HG02938 (cell line): Measurements from ENCODE around the gene CPSF7.
"Not testable (repeated sequence)": the region's sequence is repeated elsewhere in the genome, so short reads cannot be mapped to it uniquely, and the experiment has no call there.

Source experiments
- ATAC-seq: cut with Tn5 transposase; IDR thresholded peaks from one replicate; pipeline ENCODE4 v1.9.1; 2021; ENCODE audit warnings: mild to moderate bottlenecking, moderate library complexity; ENCODE audit not compliant: unreplicated experiment

Gene CPSF7, protein sequence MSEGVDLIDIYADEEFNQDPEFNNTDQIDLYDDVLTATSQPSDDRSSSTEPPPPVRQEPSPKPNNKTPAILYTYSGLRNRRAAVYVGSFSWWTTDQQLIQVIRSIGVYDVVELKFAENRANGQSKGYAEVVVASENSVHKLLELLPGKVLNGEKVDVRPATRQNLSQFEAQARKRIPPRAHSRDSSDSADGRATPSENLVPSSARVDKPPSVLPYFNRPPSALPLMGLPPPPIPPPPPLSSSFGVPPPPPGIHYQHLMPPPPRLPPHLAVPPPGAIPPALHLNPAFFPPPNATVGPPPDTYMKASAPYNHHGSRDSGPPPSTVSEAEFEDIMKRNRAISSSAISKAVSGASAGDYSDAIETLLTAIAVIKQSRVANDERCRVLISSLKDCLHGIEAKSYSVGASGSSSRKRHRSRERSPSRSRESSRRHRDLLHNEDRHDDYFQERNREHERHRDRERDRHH

DNA sequence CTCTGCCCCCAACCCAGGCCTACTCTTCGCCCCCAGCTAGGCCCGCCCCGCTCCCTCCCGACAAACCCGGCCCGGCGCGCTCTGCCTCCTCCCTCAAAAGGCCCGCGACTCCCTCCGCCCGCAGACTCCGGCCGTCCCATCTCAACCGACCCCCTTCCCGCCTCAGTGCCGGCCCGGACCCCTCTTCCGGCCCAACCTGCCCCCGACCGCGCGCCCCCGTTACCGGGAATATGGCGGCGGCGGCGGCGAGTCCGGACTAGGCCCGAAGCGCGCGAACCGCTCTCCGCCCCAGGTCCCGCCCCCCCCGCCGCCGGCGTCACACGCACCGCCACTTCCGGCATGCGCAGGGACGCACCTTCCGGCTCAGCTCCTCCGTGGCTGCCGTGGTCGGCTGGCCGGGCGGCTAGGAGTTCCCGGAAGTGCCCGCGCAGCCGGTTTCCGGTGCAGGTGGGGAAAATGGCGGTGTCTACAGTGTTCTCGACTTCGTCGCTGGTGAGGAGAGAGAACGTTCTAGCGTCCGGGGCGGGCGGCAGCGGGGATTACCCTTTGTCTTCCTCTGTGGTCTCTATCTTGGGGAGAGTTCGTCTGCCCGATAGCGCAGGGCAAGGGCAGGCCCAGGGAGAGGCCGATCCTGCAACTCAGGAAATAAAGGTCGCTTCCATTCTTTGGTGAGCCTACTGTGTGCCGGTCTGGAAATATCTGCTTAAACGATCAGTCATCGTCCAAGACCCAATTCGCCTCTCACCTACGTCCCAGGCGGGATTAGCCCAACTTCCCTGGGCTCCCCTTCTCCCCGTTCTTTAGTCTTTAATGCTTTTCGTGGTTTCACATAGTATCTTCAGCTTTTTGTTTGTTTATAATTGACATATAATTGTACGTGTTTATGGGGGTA is at the start of gene CPSF7, which contains the start of gene SDHAF2:
TSS of gene CPSF7 (minus strand) at position 285 of the 892 bp plus-strand sequence. CDS start 740 bp downstream, outside the sequence.
TSS of gene SDHAF2 (plus strand) at position 434 of the 892 bp plus-strand sequence. CDS start at position 457, 23 bp downstream.
- peak; percentile 89 for ATAC-seq

DNA sequence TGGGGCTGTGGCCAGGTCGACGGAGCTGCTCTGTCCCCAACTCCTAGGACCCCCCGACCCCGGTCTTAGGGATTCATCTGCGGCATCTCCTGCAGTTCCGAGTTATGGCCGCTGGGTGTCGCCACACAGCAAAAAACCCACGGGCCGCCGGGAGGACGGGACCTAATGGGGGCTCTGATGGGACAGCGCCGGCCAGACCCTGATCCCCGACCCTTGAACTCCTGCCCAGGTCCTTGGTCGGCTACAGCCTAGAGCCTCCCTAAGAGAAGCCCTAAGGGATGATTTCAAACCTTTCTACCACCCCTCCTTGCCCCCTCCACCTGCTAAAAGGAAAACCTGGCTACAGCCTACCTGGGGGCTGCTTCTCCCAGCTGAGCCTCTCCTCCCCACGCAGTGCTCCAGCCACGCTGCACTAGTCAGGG is 48.0 kb upstream of the CPSF7 start:
- ATAC-seq: no peak

DNA sequence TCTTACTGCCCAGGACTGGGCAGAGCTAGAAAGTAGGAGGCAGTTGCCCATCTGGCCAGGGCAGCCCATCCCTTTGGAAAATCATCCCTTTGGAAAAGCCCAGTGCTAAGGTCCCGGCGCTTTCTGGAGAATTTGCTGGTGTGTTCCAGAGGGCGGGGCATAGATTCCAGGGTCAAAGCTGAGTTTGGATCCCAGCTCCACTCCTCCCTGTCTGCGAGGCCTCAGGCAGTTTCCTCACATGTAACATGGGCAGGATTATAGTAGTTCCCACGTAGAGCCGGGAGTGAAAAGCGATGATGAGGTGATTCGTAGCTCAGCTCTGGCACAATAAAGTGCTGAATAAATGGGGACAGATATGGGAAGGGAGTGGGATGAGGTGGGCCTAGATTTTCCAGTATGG is 47.4 kb upstream of the CPSF7 start:
- no peak for ATAC-seq

DNA sequence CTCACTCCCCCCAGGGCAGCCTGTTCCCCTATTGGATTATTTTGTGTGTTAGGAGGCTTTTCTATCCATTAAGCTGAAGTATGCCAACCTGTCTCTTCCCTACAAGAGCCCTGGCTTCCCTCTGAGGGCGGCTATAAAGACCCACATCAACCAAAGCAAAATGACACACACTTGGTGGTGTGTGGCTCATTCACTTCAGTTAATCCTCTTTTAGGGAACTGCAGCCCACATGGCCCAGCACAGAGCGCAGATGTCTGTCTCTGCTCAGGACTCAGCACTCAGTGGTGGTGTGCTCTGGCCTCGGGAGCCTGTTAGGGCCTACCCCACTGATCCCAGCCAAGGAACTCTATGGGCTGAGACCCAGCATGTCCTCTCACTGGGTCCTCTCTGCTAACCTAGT is 46.6 kb upstream of the CPSF7 start:
- no peak for ATAC-seq

DNA sequence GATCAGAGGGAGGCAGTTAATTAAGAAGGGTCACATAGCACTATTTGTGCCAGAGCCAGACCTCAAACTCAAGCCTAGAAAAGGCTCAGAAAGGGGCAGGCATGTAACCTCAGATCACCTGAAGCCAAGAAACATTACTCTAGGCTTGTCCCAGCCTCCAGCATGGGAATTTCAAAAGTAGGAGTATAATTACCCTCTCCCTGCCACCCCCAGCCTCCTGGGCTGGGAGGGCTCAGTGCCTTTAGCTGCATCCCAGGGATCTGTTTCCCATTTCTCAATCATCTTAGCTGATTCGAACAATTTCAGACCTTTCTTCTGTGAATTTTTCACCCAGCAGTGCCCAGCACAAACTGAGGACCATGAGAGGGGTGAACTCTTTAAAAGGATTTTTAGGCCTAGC is 45.7 kb upstream of the CPSF7 start:
- no peak for ATAC-seq

DNA sequence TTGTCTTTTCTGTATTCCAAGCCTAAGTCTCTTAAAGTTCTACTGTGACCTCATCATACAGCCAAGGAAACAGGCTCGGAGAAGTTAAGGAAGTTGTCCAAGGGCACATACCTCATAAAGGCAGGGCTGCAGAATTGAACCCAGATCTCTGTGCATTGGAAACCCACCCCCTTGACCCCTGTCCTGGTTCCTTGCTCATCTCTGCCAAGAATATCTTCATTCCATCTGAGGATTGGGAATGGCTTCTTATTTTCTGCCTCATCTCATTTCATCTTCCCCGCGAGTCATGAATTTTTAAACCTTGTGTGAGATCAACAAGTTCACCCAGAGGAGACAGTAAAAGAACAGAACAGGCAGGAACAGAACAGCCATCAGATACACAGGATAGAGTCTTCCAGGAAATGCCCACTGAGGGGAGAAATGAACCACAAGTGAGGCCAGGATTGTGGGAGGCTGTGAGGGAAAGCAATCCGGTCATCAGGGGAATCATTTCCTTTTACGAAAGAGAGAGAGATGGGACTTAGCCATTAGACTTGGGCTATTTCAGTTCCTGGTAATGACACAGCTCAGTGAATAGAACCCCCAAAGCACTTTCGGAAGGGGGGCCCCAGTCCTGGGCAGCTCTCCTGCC is 44.4 kb upstream of the CPSF7 start:
- ATAC-seq: no peak

DNA sequence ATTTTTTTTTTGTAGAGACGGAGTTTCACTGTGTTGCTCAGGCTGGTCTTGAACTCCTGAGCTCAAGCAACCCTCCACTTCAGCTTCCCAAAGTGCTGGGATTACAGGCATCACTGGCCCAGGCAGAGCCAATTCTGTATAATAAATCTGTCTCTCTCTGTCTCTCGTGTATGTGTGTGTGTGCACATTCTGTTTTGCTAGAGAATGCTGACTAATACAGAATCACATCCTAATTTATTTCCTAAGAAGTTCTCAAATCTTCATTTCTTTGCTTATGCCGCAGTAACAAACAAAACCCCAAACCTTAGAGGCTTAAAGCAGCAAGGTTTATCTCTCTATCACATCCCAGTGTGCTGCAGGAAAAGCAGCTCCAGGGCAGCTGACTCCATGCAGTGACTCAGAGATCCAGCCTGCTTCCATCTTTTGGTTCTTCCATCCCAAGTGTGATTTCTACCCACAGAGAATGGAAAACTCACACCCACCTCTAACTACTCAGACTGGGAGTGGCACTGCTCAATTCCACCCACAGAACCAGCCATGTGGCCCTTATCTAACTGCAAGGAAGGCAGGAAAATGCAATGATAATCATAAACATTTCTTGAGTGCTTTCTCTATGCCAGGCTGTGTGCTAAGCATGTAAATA is 43.7 kb upstream of the CPSF7 start:
- no peak for ATAC-seq

DNA sequence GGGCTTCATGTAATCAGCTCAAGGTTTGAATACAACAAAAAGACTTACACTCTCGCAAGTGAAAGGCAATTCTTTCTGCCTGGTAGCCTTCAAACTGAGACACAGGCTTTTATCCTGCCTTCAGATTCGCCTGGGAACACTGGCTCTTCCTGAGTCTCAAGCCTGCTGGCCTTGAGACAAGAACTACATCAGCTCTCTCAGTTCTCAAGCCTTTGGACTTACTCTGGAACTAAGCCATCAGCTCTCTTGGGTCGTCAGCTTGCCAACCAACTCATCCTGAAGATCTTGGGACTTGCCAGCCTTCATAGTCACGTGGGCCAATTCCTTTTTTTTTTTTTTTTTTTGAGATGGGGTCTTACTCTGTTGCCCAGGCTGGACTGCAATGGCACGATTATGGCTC is 43.1 kb upstream of the CPSF7 start:
- no peak for ATAC-seq

DNA sequence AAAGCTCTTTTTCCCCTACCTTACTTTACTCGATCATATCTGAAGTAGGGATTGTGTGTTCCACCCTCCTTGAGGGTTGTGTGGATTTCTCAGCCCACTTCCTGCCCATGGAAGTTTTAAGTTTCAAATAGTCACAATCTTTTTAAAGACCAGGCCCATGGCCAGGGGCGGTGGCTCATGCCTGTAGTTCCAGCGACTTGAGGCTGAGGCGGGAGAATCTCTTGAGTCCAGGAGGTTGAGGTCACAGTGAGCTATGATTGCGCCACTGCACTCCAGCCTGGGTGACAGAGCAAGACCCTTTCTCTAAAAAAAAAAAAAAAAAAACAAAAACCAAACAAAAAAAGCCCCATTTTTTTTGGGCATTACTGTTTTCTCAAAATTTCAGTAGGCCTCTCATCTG is 42.5 kb upstream of the CPSF7 start:
- no peak for ATAC-seq

DNA sequence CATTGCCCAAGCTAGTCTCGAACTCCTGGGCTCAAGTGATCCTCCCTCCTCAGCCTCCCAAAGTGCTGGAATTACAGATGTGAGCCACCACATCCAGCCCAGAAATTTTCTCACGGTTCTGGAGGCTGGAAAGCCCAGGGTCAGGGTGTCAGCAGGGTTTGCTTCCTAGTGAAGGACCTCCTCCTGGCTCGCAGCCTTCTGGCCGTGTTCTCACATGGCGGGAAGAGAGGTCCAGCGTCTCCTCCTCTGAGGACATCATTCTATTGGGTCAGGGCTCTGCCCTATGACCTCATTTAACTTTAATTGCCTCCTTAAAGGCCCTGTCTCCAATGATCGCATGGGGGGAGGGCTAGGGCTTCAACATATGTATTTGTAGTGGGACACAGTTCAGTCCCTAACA is 38.2 kb upstream of the CPSF7 start:
- ATAC-seq: no peak

DNA sequence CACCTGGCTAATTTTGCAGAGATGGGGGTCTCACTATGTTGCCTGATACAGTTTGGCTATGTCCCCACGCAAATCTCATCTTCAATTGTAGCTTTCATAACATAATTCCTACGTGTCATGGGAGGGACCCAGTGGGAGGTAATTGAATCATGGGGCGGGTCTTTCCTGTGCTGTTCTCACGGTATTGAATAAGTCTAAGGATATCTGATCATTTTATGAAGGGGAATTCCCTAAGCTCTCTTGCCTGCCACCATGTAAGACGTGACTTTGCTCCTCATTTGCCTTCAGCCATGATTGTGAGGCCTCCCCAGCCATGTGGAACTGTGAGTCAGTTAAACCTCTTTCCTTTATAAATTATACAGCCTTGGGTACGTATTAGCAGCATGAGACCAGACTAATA is 37.8 kb upstream of the CPSF7 start:
- not testable (repeated sequence) for ATAC-seq

DNA sequence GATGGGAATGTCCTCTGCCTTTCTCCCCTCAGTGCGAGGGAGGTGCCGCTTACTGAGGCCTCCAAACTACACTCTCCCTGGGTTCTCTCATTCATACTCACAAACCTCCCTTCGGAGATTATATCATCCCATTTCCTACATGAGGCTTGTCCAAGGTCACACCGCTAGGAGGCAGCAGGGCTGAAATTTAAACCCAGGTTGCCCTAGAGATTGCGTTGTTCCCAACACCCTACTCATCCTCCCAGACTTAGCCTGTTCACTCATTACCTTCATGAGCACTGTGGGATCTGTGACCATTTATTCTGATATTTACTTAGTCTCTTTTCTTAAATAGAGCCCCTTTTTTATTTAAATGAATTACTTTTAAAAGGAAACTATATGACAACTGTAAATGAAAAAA is 31.2 kb upstream of the CPSF7 start:
- no peak for ATAC-seq

DNA sequence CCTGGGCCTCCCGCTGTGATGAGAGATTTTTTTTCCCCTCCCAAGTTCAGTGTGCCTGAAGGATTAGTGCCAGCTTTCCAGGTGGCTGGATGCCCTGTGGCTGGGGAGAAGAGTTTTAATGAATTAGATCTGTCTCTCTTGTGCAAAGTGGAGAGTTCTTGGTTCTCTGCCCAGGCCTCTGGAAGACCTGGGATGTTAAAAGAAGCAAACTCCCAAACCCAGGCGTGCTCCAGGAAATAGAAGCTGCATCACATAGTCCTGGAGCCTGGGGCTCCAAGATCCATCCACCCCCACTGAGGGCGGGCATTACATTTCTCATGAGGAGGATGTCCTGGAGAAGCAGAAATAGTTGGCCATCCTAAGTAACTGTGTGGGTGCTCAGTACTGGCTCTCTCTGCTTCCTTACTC is 30.7 kb upstream of the CPSF7 start:
- no peak for ATAC-seq

DNA sequence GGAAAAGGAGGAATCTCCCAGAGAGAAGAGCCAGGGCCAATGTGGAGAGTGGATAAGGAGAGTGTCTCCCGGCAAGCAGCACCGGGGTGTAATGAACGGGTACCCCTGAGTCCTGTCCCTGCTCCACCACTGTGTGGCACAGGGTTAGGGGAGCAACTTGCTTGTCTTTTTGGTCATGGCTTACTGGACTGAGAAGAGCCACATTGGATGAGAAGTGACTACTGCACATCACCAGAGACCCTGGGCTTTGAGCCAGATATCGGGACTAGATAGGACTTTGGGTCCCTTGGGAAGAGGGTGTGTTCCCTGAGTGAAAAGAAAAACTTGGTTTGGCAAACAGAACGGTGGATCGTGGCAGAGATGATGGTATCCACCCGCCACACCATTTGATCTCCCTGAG is 24.7 kb upstream of the CPSF7 start:
- no peak for ATAC-seq

DNA sequence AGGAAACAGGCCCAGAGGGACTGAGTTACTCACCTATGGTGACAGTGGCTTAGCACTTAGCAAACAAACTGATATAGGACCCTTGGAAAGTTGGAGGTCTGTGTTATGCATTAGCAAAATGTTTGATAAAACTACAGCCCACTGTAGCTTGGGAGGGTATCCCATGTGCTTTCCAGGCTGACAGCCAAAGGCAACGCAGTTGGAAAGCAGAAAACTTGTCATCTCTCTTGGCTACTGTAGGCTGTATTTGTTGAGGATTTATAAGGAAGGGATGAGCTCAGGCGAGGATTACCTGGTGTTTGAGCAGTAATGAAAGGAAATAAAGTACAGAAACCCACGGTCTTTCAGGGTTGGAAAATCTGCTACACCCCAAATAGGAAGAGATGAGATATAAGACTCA is 23.9 kb upstream of the CPSF7 start:
- no peak for ATAC-seq

DNA sequence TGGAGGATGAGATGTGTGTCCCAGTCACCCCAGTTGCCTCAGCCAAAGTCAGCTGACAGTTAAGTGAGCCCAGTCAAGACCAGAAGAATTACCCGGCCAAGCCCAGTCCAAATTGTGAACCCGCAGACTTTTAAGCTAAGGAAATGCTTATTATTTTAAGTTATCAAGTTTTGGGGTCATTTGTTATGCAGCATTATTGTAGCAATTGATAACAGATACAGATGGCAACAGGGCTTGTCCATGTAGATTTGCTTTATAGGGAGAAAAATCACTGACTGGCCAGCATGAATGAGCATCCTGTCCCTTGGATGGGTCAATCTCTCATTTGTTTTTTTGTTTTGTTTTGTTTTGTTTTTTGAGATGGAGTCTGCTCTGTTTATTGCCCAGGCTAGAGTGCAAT is 23.1 kb upstream of the CPSF7 start:
- no peak for ATAC-seq

DNA sequence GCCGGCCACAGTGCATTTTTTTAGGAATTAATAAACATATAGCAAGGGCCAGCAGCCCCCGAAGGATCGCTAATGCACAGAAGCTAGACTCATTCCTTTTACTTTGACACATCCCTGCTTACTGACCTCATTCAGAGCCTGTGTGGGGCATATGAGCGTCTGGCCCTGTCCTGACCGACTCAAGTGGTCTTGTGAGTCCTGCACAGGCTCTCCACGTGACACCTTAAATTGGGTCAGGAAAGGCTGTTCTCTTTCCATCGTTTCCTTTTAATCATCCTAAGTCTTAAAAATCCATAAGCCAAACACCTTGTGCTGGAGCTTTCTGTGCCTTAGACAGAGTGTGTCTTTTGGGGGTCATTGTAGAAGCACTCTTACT is 18.8 kb upstream of the CPSF7 start:
- no peak for ATAC-seq

DNA sequence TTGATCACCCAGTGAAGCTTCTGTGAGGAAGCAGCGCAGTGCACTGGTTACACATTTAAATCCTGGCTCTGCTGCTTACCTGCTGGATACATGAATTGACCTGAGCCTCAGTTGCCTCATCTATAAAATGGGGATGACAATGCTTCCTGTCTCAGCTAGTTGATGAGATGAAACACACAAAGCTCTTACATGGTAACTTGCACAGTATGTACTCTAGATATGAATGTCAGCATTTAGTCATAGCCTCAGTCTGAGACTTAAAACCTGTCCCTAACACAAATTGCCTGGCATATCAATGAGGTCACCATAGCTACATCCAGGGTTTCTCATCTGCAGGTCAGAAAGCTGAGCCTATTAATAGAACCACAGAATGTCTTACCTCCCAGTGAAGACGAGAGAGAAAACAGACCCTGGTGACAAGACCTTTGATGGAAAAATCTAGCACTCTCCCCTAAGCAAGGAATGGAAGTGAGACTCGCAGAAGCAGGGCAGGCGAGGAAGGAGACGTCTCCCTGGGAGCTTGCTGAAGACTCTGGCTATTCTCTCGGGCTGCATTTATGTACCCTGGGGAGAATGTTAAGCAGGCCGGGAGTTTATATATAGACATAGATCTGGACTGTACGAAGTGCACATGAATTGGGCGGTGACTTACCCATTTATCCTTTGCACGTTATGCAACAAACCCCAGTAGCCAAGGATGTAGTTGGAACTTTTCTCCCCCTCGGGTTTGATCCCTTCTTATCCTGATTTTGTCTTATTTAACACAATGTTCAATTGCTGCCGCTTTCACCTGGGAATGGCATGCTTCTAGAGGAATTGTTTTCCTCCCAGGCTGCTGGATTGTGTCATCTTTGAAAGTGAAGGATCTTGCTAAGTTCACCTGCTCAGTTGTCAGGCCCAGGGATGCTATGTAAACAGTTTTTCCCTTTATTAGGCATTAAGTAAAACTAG is 18.1 kb upstream of the CPSF7 start:
- ATAC-seq: no peak

DNA sequence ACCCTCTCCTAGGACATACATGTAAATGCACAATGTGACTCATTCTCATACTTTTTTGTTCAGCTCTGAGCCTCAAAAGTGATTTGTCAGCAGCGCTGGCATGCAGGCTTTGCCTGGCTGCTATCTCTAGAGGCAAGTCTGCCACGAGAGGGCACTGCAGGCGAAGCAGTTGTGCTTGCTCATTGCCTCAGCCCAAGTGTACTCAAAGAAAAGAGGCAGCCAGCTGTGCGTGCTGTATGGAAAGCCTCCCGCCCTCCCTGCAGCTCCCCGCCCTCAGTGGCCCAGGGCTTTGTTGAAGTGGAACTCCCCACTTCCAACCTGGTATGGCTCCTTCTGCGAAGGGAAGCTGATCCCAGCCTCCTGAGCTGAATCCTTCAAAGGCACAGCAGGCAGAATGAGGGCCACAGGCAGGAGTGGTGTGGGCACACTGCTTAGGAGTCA is 16.5 kb upstream of the CPSF7 start:
- ATAC-seq: peak; percentile 72

DNA sequence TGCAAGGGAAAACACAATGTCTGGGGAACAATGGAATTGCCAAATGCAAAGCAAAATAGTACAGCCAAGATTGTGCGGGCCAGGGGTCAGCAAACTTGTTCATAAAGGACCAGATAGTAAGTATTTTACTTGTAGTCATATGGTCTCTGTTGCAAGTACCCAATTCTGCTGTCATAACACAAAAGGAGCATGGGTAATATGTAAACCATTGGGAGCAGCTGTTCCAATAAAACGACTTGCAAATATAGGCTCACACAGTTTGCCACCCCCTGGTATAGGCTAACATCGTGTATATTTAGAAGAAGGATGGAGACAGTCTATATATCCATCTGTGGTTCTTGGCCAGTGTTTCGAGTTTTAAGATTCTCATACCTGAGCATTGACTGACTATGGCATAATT is 15.7 kb upstream of the CPSF7 start:
- no peak for ATAC-seq
